ENCODE measurements around the gene ADGRF3.

- TF ChIP-seq CTCF (IDR thresholded peaks at IDR 0.05) (no peak), POLR2A (IDR thresholded peaks at IDR 0.05) (no peak)
These were observed 36.0 kb upstream of the ADGRF3 start for GRCh38 chr2:26382564-26382963.
